CD4-positive, alpha-beta T cell treated with Interleukin-4 for 1 hour (primary cell): ENCODE measurements around the gene TSHR.

Experiments used
- DNase-seq, 2 donors: peaks; one replicate each; pipeline ENCODE4 v3.0.0-alpha.2; 2020 to 2022

TSHR gene

GRCh38 chr14:81147140-81147897 is 191.9 kb downstream of the TSHR start:
- DNase-seq = no peak

GRCh38 chr14:81148635-81149034 is 193.2 kb downstream of the TSHR start:
- DNase-seq = no peak

GRCh38 chr14:81153187-81153586 is 197.8 kb downstream of the TSHR start:
- DNase-seq = no peak

GRCh38 chr14:81157431-81157830 is 202.0 kb downstream of the TSHR start:
- DNase-seq = no peak

- DNase-seq = no peak
Observed at GRCh38 chr14:81161088-81161487, 205.7 kb downstream of the TSHR start.

- DNase-seq = no peak
Observed at GRCh38 chr14:81161749-81162148, 206.3 kb downstream of the TSHR start.

GRCh38 chr14:81162941-81163340 is 207.5 kb downstream of the TSHR start:
- DNase-seq = peak in 1 of 2 donors; percentile 33

GRCh38 chr14:81164167-81164774 is 208.8 kb downstream of the TSHR start:
- DNase-seq = peak; percentile 45 to 48

- no peak for DNase-seq
Observed at GRCh38 chr14:81165188-81165587, 209.8 kb downstream of the TSHR start.

GRCh38 chr14:81166121-81166520 is 210.7 kb downstream of the TSHR start:
- no peak for DNase-seq

GRCh38 chr14:81169267-81169666 is 213.8 kb downstream of the TSHR start:
- DNase-seq = no peak

GRCh38 chr14:81169711-81170103 is 214.3 kb downstream of the TSHR start:
- DNase-seq = peak; percentile 6 to 27

- DNase-seq = peak; percentile 89 to 90
Observed at GRCh38 chr14:81170104-81170828, 214.8 kb downstream of the TSHR start.

- no peak for DNase-seq
Observed at GRCh38 chr14:81170829-81171195, 215.4 kb downstream of the TSHR start.

- DNase-seq = no peak
Observed at GRCh38 chr14:81172353-81172752, 216.9 kb downstream of the TSHR start.

- DNase-seq = no peak
Observed at GRCh38 chr14:81172881-81173280, 217.5 kb downstream of the TSHR start.

GRCh38 chr14:81176241-81176640 is 220.8 kb downstream of the TSHR start:
- DNase-seq = peak; percentile 14 to 52

GRCh38 chr14:81177225-81177624 is 221.8 kb downstream of the TSHR start:
- no peak for DNase-seq

GRCh38 chr14:81178063-81178462 is 222.6 kb downstream of the TSHR start:
- no peak for DNase-seq

- no peak for DNase-seq
Observed at GRCh38 chr14:81179631-81180030, 224.2 kb downstream of the TSHR start.

GRCh38 chr14:81187832-81188522 is 232.6 kb downstream of the TSHR start:
- DNase-seq = no peak

GRCh38 chr14:81192594-81192993 is 237.2 kb downstream of the TSHR start:
- DNase-seq = peak in 1 of 2 donors; percentile 41

- DNase-seq = no peak
Observed at GRCh38 chr14:81193924-81194633, 238.7 kb downstream of the TSHR start.
